Cerebellar nuclear complex (tissue), 1 donor: ENCODE results near the gene MFAP4.

Experiments used
- DNase-seq, 2 experiments: peaks; one replicate each; lab custom pipeline; 2025; lab: John Stamatoyannopoulos, UW

Gene MFAP4, protein sequence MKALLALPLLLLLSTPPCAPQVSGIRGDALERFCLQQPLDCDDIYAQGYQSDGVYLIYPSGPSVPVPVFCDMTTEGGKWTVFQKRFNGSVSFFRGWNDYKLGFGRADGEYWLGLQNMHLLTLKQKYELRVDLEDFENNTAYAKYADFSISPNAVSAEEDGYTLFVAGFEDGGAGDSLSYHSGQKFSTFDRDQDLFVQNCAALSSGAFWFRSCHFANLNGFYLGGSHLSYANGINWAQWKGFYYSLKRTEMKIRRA

DNA sequence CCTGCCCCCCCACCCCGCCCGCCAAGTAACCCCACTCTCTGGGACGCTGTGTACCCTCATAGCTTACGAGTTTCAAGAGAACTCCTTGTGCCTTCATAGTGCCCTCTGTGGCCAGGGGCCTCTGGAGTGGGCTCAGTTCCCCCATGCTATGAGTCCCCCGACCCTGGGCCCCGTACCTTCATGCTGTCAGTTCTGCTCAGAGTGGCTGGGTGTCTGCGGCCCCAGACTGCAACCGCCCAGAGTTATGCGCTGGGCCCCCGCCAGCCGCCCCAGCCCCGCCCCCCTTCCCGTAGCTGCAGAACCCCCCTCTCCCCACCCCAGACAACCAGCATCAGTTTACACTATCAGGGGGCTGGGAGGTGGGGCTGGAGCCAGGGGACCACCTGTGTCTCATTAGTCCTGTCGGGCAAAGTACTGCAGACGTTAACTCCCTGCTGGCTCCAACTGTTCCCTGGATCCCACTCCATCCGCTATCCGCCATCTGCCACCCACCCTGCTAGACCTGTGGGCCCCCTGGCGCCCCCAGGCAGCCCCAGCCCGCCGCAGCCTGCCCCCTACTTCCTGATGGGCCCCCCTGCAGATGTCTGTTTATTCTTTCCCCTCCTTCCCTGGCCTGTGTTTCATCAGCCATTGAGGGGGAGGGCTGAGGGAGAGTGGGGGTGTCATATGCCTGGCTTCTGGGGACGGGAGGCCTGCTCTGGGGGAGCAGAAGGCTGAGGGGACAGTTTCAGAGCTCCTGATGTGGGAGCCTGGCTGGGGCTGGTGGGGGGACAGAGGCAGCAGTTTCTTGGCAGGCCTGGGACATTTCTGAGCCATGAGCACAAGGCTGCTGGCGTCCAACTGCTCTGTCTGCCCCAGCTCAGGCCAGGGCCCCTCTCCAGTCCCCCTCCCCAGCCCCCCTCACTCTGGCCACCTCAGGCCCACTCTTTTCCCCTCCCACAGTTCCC lies at the start of gene MFAP4:
Gene MFAP4, minus strand, starts transcription at position 217 of the 947 bp plus-strand sequence. Its CDS starts 35 bp downstream, at position 182.
- no peak for DNase-seq

DNA sequence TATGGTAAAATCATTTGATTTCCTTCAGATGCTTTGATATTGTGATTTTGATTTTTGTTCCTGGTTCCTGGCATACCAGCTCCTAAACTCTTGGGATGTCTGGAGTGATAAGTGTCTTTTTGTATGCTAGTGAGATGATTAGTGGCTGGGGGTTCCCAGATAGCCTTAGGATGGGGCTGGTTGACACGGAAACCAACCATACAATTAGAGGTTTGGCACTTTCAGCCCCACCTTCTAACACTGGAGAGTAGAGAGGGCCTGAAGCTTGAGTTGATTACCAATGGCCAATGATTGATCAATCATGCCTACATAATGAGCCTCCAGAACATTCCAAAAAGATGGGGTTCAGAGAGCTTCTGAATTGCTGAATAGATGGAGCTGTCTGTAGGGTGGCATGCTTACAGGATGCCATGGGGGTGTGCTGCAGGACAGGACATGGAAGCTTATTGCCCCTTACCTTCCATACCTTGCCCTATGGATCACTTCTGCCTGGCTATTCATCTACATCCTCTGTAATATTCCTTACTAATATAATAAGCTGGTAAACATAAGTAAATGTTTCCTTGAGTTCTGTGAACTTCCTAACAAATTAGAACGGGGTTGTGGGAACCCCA lies 46.8 kb upstream of the MFAP4 start:
- no peak for DNase-seq

DNA sequence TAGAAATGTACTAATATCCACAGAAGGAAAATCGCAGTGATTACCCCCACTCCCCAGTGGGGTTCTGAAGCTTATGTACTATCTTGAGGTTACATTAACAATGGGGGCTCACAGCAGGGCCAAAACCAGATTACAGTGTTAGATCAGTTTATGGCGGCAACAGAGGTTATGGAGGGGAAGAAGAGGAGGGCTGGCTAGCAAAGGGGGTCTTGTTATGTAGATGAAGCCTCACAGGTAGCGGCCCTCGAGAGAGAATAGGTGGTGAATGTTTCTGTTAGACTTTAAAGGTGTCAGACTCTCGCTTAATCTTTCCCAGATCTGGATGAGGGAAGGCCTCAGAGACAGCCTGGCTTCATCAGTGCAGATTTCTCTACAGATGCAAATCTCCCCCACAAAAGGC lies 46.3 kb upstream of the MFAP4 start:
- DNase-seq = no peak

DNA sequence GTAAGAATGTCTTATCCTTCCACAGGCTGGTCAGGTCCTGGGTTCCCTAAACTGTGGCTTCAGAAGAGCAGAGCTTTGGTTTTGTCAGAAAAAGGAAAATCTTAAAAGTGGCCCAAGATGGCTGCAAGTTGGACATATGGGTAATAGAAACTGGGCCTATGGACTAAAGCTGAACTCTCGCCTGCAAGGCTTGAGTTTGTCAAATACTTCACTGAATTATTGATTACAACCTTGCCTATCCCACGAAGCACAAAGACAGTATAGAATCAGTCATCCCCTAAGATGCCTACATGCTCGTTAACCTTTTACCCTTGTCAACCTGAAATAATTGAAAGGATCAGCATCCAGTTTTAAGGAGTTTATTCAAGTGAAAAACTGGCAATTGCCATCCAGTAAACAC lies 44.7 kb upstream of the MFAP4 start:
- DNase-seq = no peak

DNA sequence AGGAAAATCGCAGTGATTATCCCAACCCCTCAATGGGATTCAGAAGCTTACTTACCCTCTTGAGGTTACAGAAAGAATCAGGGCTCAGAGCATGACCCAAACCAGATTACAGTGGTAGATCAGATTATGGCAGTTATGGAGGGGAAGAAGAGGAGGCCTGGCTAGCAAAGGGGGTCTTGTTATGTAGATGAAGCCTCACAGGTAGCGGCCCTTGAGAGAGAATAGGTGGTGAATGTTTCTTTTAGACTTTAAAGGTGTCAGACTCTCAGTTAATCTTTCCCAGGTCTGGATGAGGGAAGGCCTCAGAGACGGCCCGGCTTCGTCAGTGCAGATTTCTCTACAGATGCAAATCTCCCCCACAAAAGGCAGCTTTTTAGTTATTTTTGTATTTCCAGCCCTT lies 39.6 kb upstream of the MFAP4 start:
- DNase-seq = no peak

DNA sequence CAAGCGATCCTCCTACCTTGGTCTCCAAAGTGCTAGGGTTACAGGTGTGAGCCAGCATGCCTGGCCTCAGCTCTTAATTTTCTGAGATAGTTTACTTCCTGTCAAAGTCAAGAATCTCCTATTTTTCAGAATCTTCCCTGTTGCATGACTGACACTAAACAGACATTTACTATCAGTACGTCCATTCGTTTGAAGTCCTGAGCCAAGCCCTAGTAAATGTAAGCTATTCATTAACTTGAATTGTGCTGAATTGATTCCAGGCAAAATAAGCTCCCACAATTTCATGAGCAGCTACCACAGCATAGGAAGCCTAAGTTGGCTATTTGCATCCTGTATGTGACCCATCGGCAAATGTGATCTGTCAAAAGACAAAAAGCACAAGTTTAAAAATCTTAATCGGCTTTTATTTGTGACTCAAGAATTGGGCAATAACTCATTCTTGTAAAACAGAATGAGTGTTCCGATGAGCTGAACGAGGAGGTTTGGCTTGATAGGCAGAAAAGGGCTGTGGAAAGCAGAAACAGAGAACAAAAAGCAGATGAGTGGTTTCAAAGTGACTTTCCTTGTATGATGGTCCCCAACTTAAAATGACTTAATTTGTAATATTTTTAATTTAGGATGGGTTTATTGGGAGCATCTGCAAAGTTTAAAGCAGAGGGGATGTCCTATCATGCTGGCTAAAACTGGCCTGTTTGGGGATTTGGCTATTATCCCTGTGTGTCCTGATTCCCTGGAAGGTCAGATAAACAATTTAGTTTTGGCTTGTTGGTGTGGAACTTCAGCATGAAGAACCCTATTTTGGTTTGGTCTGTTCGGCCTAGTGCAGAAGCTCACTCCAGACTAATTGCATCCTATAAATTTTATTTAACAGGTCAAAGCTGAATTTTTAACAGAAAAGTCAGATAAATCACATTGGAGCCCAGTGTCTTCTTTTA lies 38.2 kb upstream of the MFAP4 start:
- no peak for DNase-seq

DNA sequence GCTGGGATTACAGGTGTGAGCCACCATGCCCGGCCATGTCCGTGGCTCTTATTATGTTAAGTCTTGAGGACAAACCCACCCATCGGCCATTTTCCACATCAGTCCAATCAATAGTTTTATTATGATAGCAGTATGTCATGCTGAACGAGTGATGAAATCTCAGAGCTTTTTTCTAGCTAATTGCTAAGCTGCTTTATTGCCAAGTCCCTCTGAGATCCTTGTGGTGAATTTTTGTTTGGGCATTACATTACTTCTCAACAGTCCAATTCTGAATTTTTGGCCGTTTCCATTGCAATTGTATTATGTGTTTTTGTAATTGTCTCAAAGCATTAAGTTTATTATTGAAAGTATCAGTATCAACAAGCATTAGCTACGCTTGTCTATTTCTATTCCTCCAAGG lies 34.9 kb upstream of the MFAP4 start:
- no peak for DNase-seq

DNA sequence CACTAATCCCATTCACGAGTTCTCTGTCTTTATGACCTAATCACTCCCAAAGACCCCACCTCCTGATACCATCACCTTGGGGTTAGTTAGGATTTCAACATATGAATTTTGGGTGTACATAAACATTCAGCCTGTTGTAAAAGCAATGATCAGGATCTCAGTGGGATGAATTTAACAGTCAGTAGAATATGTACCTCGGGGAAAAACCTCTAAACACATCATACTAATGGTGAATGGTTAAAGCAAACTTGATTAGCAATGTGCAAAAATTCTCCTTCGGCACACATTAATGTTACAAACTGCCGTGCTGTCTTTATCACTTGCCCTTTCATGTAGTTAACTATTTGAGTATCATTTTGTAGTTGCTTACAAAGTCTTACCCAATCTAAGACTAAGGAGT lies 34.2 kb upstream of the MFAP4 start:
- no peak for DNase-seq

DNA sequence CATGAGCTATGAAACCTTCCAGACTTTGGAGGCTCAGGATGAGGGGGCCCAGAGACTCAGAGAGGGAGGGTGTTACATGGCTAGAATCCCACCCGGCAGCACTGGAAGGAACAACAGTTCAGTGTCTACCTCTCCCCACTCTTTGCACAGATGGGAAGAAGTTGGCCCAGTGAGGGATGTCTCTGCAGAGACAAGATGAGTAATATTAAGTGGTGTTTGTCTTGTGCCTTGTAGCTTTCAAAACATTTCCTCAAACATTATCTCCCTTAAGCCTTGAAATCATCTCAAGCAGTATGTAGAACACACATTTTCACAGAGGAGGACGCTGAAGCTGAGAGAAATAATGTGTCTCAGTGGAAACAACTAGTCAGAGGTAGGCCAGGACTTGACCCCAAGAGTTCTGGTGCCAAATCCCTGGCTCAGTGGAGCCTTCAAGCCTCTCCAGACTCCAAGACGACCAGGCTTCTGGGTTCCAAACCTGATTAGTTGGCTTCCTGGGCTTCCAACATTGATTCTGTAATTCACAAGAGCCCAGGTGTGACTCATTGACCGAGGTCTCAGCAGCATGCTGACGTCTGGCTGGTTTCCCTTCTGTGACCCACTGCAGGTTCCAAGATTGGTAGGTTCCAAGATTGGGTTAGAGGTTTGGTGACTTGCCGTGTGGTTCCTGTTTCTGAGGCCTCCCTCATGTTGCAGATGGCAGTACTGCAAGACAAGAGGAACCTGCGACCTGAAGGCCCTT lies 31.4 kb upstream of the MFAP4 start:
- no peak for DNase-seq

DNA sequence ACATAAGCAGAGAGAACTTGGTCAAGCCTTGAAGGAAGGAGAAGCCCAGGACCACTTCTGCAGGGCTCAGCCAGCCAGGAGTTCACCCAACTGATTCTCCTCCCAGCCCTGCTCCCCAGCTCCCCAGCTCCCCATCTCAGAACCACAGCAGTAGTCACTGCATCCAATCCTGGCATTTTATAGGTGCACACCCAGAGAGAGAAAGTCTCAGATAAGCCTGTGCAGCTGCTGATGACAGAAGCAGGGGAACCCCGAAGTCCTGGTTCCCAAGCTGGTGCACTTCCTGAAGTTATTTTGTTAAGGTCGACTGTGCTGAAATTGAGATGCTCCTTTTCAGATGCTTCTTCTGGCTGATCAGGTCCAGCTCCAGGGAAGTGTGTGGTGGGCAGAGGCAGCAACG lies 30.6 kb upstream of the MFAP4 start:
- DNase-seq = no peak

DNA sequence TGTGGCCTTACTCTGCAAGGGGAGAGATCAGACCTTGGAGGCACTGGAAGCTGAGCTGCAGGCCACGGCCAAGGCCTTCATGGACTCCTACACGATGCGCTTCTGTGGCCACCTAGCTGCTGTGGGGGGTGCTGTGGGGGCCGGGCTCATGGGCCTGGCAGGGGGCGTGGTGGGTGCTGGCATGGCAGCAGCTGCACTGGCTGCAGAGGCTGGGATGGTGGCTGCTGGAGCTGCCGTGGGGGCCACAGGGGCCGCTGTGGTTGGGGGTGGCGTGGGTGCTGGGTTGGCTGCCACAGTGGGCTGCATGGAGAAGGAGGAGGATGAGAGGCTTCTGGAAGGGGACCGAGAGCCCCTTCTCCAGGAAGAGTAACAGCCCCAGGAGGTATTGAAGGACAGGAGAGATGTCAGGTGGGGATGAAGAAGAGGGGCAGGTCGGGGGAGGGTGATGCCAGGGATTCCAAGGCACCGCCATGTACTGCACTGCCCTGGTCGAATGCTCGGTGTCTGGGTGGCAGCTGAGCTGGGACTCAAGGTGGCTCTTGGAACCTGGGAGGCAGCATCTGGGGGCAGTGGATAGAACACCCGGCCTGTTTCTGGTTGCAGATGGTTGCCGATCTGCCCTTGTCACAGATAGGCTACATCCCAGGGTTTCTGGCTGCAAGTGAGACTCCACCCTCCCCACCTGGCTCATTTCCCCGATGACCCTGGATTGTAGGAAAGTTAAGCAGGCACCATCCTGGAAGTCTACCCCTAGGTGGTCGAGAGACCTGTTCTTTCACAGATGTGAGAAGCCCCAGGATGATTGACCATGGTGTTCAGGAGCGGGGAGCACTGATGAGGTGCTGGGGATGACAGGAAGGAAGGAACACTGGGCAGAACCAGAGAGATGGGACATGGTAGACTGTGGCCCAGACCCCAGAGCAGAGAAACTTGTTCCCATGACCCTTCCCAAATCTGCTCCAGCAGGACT lies 29.1 kb upstream of the MFAP4 start:
- no peak for DNase-seq

DNA sequence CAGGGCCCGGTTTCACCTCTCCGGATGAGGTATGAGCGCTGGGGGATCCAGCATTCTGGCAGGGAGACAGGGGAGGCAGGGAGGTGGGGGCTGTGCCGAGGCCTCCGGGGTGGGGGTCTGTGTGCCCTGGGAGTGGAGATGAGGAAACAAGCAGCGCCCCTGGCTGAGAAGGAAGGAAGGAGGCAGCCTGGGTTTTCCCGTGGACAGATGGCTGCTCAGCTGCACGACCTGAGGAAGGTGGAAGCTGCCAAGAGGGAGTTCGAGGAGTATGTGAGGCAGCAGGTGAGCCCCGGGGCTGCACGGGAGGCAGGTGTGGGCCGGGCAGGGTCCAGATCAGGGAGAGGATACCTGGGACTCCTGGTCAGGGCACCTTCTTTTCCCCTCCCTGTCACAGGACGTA lies 28.3 kb upstream of the MFAP4 start:
- peak in 1 of 2 experiments; percentile 50 for DNase-seq

DNA sequence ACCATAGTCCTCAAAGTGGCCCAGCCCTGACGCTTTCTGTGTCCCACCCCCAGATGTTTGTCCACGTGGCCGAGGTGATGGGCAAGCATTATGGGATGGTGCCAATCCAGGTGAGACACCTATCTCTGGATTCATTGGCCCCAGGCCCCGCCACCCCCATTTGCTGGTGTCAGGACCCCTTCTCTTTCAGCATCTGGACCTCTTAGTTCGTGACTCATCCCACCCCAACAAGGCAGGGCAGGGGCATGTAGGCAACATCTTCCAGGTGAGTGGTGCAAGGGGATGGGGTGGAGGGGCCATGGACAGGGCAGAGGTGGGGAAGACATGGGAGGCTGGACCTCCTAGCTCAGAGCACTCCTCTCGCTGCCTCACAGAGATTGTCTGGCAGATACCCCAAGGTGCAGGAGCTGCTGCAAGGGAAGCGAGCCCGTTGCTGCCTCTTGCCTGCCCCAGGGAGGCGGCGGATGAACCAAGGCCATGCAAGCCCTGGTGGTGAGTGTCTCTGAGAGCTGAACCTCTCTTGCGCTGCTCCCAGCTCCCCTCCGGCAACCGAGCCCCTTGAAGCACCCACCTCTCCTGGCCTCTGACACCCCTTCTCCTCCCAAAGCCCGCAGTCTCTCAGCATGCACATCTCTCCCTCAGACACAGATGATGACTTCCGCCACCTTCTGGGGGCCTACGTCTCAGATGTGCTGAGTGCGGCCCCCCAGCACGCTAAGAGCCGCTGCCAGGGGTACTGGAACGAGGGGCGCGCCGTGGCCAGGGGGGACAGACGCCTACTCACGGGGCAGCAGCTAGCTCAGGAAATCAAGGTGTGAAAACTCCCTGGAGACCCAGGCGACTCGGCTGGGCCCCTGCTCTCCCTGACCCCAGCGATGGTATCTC lies 27.6 kb upstream of the MFAP4 start:
- no peak for DNase-seq

DNA sequence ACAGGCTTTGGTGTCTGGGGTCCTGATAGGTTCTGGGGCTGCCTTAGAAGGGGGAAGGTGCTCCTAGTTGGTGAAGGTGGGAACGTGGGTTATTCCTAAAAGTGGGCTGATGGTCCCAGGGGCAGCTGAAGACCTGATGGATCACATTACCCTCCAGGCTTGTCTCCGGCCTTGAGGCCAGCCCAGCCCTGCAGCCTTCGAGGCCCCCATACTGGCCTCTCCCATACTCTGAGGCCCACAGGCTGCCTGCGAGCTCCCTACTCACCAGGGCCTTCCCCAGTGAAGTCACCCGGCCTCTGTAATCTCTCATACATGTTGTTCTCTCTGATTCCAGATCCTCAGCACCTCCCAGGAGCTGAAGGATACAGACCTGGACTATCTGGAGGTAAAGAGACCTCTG lies 26.8 kb upstream of the MFAP4 start:
- DNase-seq = no peak

DNA sequence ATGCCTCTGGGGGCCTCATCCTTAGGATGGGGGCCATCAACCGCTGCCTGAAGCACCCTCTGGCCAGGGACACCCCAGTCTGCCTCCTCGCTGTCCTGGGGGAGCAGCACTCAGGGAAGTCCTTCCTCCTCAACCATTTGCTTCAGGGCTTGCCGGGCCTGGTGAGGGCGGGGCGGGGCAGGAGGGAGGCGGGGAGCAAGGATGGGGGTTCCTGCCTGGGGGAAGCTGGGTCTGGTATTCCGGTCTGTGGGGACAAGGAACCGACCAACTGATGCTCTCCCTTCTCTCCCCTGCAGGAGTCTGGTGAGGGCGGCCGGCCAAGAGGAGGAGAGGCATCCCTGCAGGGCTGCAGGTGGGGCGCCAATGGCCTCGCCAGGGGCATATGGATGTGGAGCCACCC lies 26.0 kb upstream of the MFAP4 start:
- no peak for DNase-seq

DNA sequence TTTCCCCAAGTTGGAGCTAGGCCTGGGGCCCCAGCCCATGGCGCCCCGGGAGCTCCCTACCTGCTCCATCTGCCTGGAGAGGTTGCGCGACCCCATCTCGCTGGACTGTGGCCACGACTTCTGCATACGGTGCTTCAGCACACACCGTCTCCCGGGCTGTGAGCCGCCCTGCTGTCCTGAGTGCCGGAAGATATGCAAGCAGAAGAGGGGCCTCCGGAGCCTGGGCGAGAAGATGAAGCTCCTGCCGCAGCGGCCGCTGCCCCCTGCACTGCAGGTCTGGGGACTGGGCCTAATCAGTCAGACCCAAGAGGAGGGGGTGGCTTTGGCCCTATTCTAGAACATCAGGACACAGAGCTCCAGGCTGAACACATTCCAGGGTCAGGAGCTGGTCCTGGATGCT lies 25.5 kb upstream of the MFAP4 start:
- DNase-seq = no peak

DNA sequence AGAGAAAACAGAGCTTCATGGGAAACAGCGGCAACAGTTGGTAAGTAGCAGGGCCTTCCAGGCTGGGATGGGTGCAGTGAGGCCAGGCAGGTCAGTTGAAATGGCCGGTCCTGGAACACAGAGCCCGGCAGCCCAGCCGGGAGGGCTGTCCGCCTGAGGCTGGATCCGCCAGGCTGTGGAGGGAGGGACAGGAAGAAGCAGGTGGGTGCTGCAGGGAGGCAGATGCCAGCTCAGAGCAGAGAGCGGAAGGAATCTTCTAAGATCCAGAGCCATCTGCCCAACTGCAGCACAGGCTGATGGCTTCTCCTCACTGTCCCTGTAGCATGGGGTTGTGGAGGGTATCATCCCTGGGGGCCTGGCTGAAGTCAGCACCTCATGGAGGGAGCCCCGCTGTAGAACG lies 24.6 kb upstream of the MFAP4 start:
- peak in 1 of 2 experiments; percentile 76 for DNase-seq

DNA sequence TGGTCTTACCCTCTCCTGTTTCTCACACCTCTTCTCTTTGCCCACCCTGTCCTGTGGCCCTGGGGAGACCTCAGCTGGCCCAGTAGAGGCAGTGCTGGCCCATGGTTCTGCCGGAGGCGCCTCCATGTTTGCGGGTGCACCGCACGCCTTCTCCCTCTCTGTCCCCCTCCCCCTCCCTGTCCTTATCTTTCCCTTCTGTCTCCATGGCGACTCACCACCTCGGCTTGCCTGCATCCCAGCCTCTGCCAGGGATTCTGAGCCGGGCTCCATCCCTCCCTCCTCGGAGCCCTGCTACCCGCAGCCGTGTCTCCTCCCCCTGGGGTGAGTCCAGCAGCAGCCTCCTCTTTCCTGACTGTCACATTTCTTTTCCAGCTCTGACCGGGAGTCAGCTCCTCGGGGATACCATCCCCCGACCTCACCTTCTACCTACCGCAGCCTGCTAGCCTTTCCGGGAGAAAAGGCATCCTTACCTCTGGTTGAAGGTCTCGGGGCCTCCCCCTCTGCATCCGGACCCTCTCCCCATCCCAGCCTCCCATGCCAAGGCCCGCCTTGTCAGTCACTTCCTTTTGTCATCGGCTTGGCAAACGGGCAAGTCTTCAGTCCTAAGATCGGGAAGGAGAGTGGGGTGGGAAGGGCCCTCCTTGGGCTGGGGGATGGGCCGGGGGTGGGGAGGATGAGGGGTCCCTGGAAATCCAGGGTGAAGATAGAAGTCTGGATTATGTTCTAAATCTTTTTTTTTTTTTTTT lies 24.1 kb upstream of the MFAP4 start, which contains the start of gene RNF112:
Gene RNF112, plus strand, starts transcription at position 358 of the 746 bp plus-strand sequence. Its CDS starts 177 bp downstream, at position 535.
- peak; percentile 68 to 76 for DNase-seq
